K562 (cell line): ENCODE measurements around the gene LRRC74B. TPM values are rescaled to one million over a fixed set of nuclear protein-coding genes. Genes with fewer than 3 reads are reported as not detected.

Experiments used
- ATF7 ChIP-seq: fragments of 450-650 bp; IDR thresholded peaks from 2 replicates; pipeline ENCODE4 v1.7.1; 2014; ENCODE audit warnings: mild to moderate bottlenecking, moderate library complexity
- BRF2 ChIP-seq: IDR thresholded peaks from 3 replicates; pipeline ENCODE4 v1.6.1; 2011; ENCODE audit warnings: borderline replicate concordance, mild to moderate bottlenecking; ENCODE audit not compliant: insufficient read length, insufficient read depth
- CEBPB ChIP-seq: fragments of 450-650 bp; IDR thresholded peaks from 2 replicates; pipeline ENCODE4 v1.6.1; 2016; ENCODE audit warnings: missing genetic modification characterization, missing compliant biosample characterization
- CHD2 ChIP-seq: IDR thresholded peaks from 2 replicates; pipeline ENCODE4 v1.6.1; 2011; ENCODE audit warnings: low read depth, low read length
- FOXP1 ChIP-seq: sonication (generic); formaldehyde crosslinking; IDR thresholded peaks from 2 replicates; pipeline ENCODE4 v1.8.0; 2022; ENCODE audit warnings: mild to moderate bottlenecking, missing genetic modification reagents
- FOXP4 ChIP-seq: sonication (generic); formaldehyde crosslinking; IDR thresholded peaks from 2 replicates; pipeline ENCODE4 v1.8.0; 2022; ENCODE audit warnings: mild to moderate bottlenecking, missing genetic modification reagents, borderline replicate concordance
- HSF4 ChIP-seq: fragments of 250-450 bp; sonication (Bioruptor Pico); IDR thresholded peaks from 2 replicates; pipeline ENCODE4 v2.1.2; 2022; ENCODE audit warnings: mild to moderate bottlenecking, moderate library complexity, borderline replicate concordance
- MECOM ChIP-seq: fragments of 250-450 bp; sonication (Bioruptor Pico); IDR thresholded peaks from 2 replicates; pipeline ENCODE4 v1.8.0; 2022; ENCODE audit warnings: inconsistent platforms
- TFAM ChIP-seq: fragments of 250-450 bp; sonication (Bioruptor Pico); conservative IDR thresholded peaks from 2 replicates; pipeline ENCODE4 v1.5.0; 2021; ENCODE audit warnings: mild to moderate bottlenecking, moderate library complexity
- TGIF2 ChIP-seq: sonication (generic); formaldehyde crosslinking; IDR thresholded peaks from 2 replicates; pipeline ENCODE4 v1.8.1; 2022; ENCODE audit warnings: mild to moderate bottlenecking, missing genetic modification reagents, moderate library complexity
- THRB ChIP-seq: fragments of 450-650 bp; formaldehyde crosslinking; conservative IDR thresholded peaks from 2 replicates; pipeline ENCODE4 v1.4.0; 2022; ENCODE audit warnings: mild to moderate bottlenecking, missing genetic modification characterization
- ZNF143 ChIP-seq: sonication (generic); formaldehyde crosslinking; IDR thresholded peaks from 2 replicates; pipeline ENCODE4 v1.9.0; 2022; ENCODE audit warnings: mild to moderate bottlenecking, missing genetic modification reagents
- ZNF253 ChIP-seq: fragments of 250-450 bp; sonication (Bioruptor Pico); conservative IDR thresholded peaks from 2 replicates; pipeline ENCODE4 v1.6.1; 2021; ENCODE audit warnings: mild to moderate bottlenecking
- ZNF668 ChIP-seq: fragments of 250-450 bp; sonication (Bioruptor Pico); IDR thresholded peaks from 2 replicates; pipeline ENCODE4 v1.8.0; 2022; ENCODE audit warnings: mild to moderate bottlenecking, inconsistent platforms
- ZNF699 ChIP-seq: fragments of 250-450 bp; sonication (Bioruptor Pico); IDR thresholded peaks from 2 replicates; pipeline ENCODE4 v1.8.0; 2021; ENCODE audit warnings: mild to moderate bottlenecking, moderate library complexity; ENCODE audit not compliant: insufficient replicate concordance
- ZNF707 ChIP-seq: fragments of 250-450 bp; sonication (Bioruptor Pico); conservative IDR thresholded peaks from 2 replicates; pipeline ENCODE4 v1.8.0; 2022; ENCODE audit warnings: inconsistent platforms, mild to moderate bottlenecking, moderate library complexity
- ZNF764 ChIP-seq: fragments of 250-450 bp; sonication (Bioruptor Pico); IDR thresholded peaks from 2 replicates; pipeline ENCODE4 v1.4.0; 2020; ENCODE audit warnings: low read depth, mild to moderate bottlenecking, moderate library complexity
- polyA plus RNA-seq, 8 experiments: library from polyadenylated mRNA; depleted of rRNA in 4 of 8; stranded (reverse) in 5 of 8; unstranded in 3 of 8; fragments of >200 nt; fragmentation: Nextera tagmentation in 2 of 8; fragmentation: Illumina TruSeq in 1 of 8; extraction: Ambion mirVana in 2 of 8; extraction: Trizol in 1 of 8; gene quantifications; 2 replicates each; pipeline versions ENCODE4 v1.2.1 to v1.2.3, GENCODE V29; 2011 to 2014; ENCODE audit warnings: inconsistent platforms in 1 of 8, missing spikeins in 1 of 8
- total RNA-seq, 7 experiments: library from RNA; depleted of rRNA in 6 of 7; stranded (reverse); fragments of >200 nt in 6 of 7; fragmentation: Illumina TruSeq in 2 of 7; extraction: Trizol in 2 of 7; gene quantifications; 2 replicates each; pipeline versions ENCODE4 v1.2.1 to v1.2.3, GENCODE V29; 2011 to 2021; ENCODE audit warnings: low replicate concordance in 1 of 7
- TF ChIP-seq, protein P1 (sequence below): sonication (generic); formaldehyde crosslinking; IDR thresholded peaks from 2 replicates; pipeline ENCODE4 v1.8.1; 2023; ENCODE audit warnings: mild to moderate bottlenecking, missing genetic modification reagents
- TF ChIP-seq, protein P2 (sequence below): sonication (generic); formaldehyde crosslinking; IDR thresholded peaks from 2 replicates; pipeline ENCODE4 v1.8.1; 2023; ENCODE audit warnings: mild to moderate bottlenecking, missing genetic modification reagents, moderate library complexity

LRRC74B gene
- total and polyA plus RNA-seq, 9 of the 15 experiments (the other 6 are each of a cell fraction or from before 2014, with no cell fraction given) = not detected

DNA sequence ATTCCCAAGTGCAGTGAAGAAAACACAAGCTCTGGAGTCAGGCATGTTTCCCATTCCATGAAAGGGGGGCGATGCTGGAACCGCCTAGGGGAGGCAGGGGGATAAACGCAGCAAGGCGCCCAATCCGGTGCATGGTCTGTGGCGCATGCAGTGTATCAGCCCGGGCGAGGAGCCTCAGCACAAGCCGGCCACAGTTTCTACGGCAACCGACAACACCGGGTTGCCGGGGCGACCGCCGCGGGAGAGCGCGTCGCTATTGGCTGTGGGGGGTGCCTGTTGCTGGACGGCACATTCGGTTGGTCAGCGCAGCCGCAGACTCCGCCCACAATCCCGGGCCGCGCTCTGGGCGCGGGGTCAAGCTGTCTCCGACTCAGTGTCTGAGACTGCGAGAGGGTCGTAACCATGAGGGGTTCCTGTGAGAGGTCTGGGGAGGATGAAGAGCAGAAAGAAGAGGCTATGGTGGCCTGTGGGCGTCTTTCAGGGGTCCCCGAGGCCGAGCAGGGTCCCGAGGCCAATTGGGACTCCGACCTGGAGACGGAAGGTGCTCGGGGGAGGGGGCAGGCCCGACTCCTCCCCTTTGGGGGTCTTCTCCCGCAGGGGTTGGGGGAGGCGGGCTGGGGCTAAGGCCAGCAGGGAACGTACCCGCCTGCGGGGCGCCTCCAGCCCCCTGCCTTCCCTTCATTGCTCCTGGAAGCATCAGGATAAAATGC is at the start of gene LRRC74B (continued):
- peak; percentile 93 for TF ChIP-seq CHD2
- TF ChIP-seq ATF7 = no peak
- no peak for TF ChIP-seq ZNF707 (CRISPR knock-in tag)
- TF ChIP-seq THRB (CRISPR knock-in tag) = 0 out of 2 replicates have a peak, but pooled peaks have one; percentile 8
- TF ChIP-seq ZNF764 (CRISPR knock-in tag) = no peak
- no peak for TF ChIP-seq BRF2
- TF ChIP-seq ZNF699 (CRISPR knock-in tag) = no peak
- TF ChIP-seq ZNF143 = no peak
- TF ChIP-seq, protein P1, sequence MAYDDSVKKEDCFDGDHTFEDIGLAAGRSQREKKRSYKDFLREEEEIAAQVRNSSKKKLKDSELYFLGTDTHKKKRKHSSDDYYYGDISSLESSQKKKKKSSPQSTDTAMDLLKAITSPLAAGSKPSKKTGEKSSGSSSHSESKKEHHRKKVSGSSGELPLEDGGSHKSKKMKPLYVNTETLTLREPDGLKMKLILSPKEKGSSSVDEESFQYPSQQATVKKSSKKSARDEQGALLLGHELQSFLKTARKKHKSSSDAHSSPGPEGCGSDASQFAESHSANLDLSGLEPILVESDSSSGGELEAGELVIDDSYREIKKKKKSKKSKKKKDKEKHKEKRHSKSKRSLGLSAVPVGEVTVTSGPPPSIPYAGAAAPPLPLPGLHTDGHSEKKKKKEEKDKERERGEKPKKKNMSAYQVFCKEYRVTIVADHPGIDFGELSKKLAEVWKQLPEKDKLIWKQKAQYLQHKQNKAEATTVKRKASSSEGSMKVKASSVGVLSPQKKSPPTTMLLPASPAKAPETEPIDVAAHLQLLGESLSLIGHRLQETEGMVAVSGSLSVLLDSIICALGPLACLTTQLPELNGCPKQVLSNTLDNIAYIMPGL (CRISPR knock-in tag) = peak; percentile 92; the same call in 1 of the 2 replicates
- TF ChIP-seq ZNF253 = no peak; the same call in 1 of the 2 replicates
- TF ChIP-seq FOXP4 (CRISPR knock-in tag) = peak; percentile 83; the same call in 1 of the 2 replicates
- TF ChIP-seq FOXP1 = peak; percentile 33; the same call in 1 of the 2 replicates
- TF ChIP-seq ZNF668 (CRISPR knock-in tag) = no peak
- no peak for TF ChIP-seq MECOM (CRISPR knock-in tag)
- TF ChIP-seq TGIF2 = no peak
- TF ChIP-seq, protein P2, sequence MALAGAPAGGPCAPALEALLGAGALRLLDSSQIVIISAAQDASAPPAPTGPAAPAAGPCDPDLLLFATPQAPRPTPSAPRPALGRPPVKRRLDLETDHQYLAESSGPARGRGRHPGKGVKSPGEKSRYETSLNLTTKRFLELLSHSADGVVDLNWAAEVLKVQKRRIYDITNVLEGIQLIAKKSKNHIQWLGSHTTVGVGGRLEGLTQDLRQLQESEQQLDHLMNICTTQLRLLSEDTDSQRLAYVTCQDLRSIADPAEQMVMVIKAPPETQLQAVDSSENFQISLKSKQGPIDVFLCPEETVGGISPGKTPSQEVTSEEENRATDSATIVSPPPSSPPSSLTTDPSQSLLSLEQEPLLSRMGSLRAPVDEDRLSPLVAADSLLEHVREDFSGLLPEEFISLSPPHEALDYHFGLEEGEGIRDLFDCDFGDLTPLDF (CRISPR knock-in tag) = peak; percentile 29
- TF ChIP-seq HSF4 (CRISPR knock-in tag) = no peak
- TF ChIP-seq TFAM (CRISPR knock-in tag) = no peak
- no peak for TF ChIP-seq CEBPB (tag)
